Measurements from ENCODE around the gene CCDC33.

The CCDC33 gene

GRCh38 chr15:74261041-74261440, 24.9 kb downstream of the CCDC33 start:
- DNase-seq = no peak

- DNase-seq = no peak
Observed at GRCh38 chr15:74261685-74262084, 25.6 kb downstream of the CCDC33 start.

GRCh38 chr15:74262151-74262550, 26.0 kb downstream of the CCDC33 start:
- DNase-seq = no peak

- no peak for DNase-seq
Observed at GRCh38 chr15:74262625-74263024, 26.5 kb downstream of the CCDC33 start.

- no peak for DNase-seq
Observed at GRCh38 chr15:74263466-74263865, 27.3 kb downstream of the CCDC33 start.

GRCh38 chr15:74264081-74264501, 28.0 kb downstream of the CCDC33 start:
- DNase-seq = no peak

- no peak for DNase-seq
Observed at GRCh38 chr15:74265046-74265639, 29.0 kb downstream of the CCDC33 start.

GRCh38 chr15:74268020-74268419, 31.9 kb downstream of the CCDC33 start:
- no peak for DNase-seq

- DNase-seq = no peak
Observed at GRCh38 chr15:74269362-74270035, 33.4 kb downstream of the CCDC33 start.

GRCh38 chr15:74270155-74270554, 34.0 kb downstream of the CCDC33 start:
- DNase-seq = no peak

GRCh38 chr15:74270854-74271520, 34.9 kb downstream of the CCDC33 start:
- no peak for DNase-seq

GRCh38 chr15:74272812-74273211, 36.7 kb downstream of the CCDC33 start:
- no peak for DNase-seq

GRCh38 chr15:74274470-74275038, 38.4 kb downstream of the CCDC33 start:
- no peak for DNase-seq

GRCh38 chr15:74275957-74276356, 39.8 kb downstream of the CCDC33 start:
- DNase-seq = no peak

GRCh38 chr15:74276560-74276959, 40.4 kb downstream of the CCDC33 start:
- no peak for DNase-seq

GRCh38 chr15:74277242-74277810, 41.2 kb downstream of the CCDC33 start:
- no peak for DNase-seq

- DNase-seq = no peak
Observed at GRCh38 chr15:74278207-74278606, 42.1 kb downstream of the CCDC33 start.

- no peak for DNase-seq
Observed at GRCh38 chr15:74281147-74282133, 45.3 kb downstream of the CCDC33 start.

- DNase-seq = no peak
Observed at GRCh38 chr15:74283368-74283767, 47.2 kb downstream of the CCDC33 start.

- no peak for DNase-seq
Observed at GRCh38 chr15:74289671-74290070, 53.5 kb downstream of the CCDC33 start.

- no peak for DNase-seq
Observed at GRCh38 chr15:74290645-74291044, 54.5 kb downstream of the CCDC33 start.
